Astrocyte (in vitro differentiated cells and primary cell): ENCODE data around the gene IGSF6. TPM values are rescaled to one million over a fixed set of nuclear protein-coding genes. Genes with fewer than 3 reads are reported as not detected.
A peak's percentile ranks its signal among the peaks of the same experiment; 100 is the strongest.
"Not testable (repeated sequence)": the region's sequence is repeated elsewhere in the genome, so short reads cannot be mapped to it uniquely, and the experiment has no call there.

ENCODE experiments used
- DNase-seq: peaks from one replicate; pipeline ENCODE4 v3.0.0-alpha.2; 2010; ENCODE audit warnings: low read depth
- FAIRE-seq: peaks from 2 replicates; lab custom pipeline; 2011; peaks lifted over from hg19 to GRCh38; lab: Jason Lieb, UNC
- H2AFZ ChIP-seq: 2 replicates; pipeline ENCODE4 v1.6.0; 2012; ENCODE audit warnings: low read depth, low read length, inconsistent platforms
- H3K27ac ChIP-seq: 2 replicates; pipeline ENCODE4 v1.5.1; 2011; ENCODE audit warnings: low read depth, low read length, inconsistent platforms
- H3K27me3 ChIP-seq: 2 replicates; pipeline ENCODE4 v1.6.0; 2011; ENCODE audit warnings: low read length, inconsistent platforms; ENCODE audit not compliant: insufficient read depth
- H3K36me3 ChIP-seq: 2 replicates; pipeline ENCODE4 v1.5.1; 2011; ENCODE audit warnings: low read length, inconsistent platforms; ENCODE audit not compliant: insufficient read depth
- H3K4me1 ChIP-seq: 2 replicates; pipeline ENCODE4 v1.5.1; 2011; ENCODE audit warnings: low read length, inconsistent platforms; ENCODE audit not compliant: insufficient read depth
- H3K4me2 ChIP-seq: 2 replicates; pipeline ENCODE4 v1.6.0; 2012; ENCODE audit warnings: low read length, inconsistent platforms
- H3K4me3 ChIP-seq: 2 replicates; pipeline ENCODE4 v1.5.1; 2011; ENCODE audit warnings: low read depth, mild to moderate bottlenecking, low read length, inconsistent platforms; ENCODE audit not compliant: insufficient read depth
- H3K79me2 ChIP-seq: 2 replicates; pipeline ENCODE4 v1.6.0; 2012; ENCODE audit warnings: mild to moderate bottlenecking, low read length, inconsistent platforms; ENCODE audit not compliant: insufficient read depth
- H3K9ac ChIP-seq: 2 replicates; pipeline ENCODE4 v1.6.0; 2012; ENCODE audit warnings: mild to moderate bottlenecking, low read length, inconsistent platforms
- H3K9me3 ChIP-seq: 2 replicates; pipeline ENCODE4 v1.5.1; 2012; ENCODE audit warnings: low read depth, mild to moderate bottlenecking, low read length, inconsistent platforms; ENCODE audit not compliant: insufficient read depth
- H4K20me1 ChIP-seq: 2 replicates; pipeline ENCODE4 v1.6.0; 2012; ENCODE audit warnings: low read length, inconsistent platforms; ENCODE audit not compliant: insufficient read depth
- H3K27ac Mint-ChIP-seq: one replicate; pipeline ENCODE4 v1.8.0; 2021; ENCODE audit warnings: mild to moderate bottlenecking, mixed read lengths; ENCODE audit not compliant: unreplicated experiment
- H3K27me3 Mint-ChIP-seq: one replicate; pipeline ENCODE4 v1.8.0; 2021; ENCODE audit warnings: low read depth, mixed read lengths; ENCODE audit not compliant: unreplicated experiment
- H3K36me3 Mint-ChIP-seq: one replicate; pipeline ENCODE4 v1.8.0; 2021; ENCODE audit warnings: low read depth, mixed read lengths; ENCODE audit not compliant: unreplicated experiment
- H3K4me1 Mint-ChIP-seq: one replicate; pipeline ENCODE4 v1.8.0; 2021; ENCODE audit warnings: low read depth, mixed read lengths; ENCODE audit not compliant: unreplicated experiment
- H3K4me3 Mint-ChIP-seq: one replicate; pipeline ENCODE4 v1.8.0; 2021; ENCODE audit warnings: mild to moderate bottlenecking, moderate library complexity, mixed read lengths; ENCODE audit not compliant: unreplicated experiment
- H3K9me3 Mint-ChIP-seq: one replicate; pipeline ENCODE4 v1.8.0; 2021; ENCODE audit warnings: mild to moderate bottlenecking, mixed read lengths; ENCODE audit not compliant: unreplicated experiment
- CTCF ChIP-seq: IDR thresholded peaks from 2 replicates; pipeline ENCODE4 v1.5.1; 2011; ENCODE audit warnings: low read depth, mild to moderate bottlenecking, inconsistent platforms, low read length, moderate library complexity; ENCODE audit not compliant: insufficient read depth
- EZH2 ChIP-seq: IDR thresholded peaks from 2 replicates; pipeline ENCODE4 v1.6.1; 2012; ENCODE audit warnings: mild to moderate bottlenecking, low read length, inconsistent platforms; ENCODE audit not compliant: insufficient read depth
- total RNA-seq: library from RNA; stranded (reverse); gene quantifications from 2 replicates; pipeline ENCODE4 v1.2.1, GENCODE V29; 2021

The IGSF6 gene
- total RNA-seq, 1 donor from 2014 or later: not detected

GRCh38 chr16:21639493-21639892, 12.9 kb downstream of the IGSF6 start:
- Mint-ChIP-seq H3K27me3 (no peaks in the 10 kb centered on the region), H3K9me3 (no peaks in the 10 kb centered on the region), H3K4me3 (no peak overlapping the region), H3K27ac (no peak overlapping the region), H3K36me3 (peaks cover 11% of the 10 kb centered on the region), H3K4me1 (peaks cover 6% of the 10 kb centered on the region)
- Histone ChIP-seq H3K27me3 (no peaks in the 10 kb centered on the region), H4K20me1 (peaks cover under 1% of the 10 kb centered on the region), H3K36me3 (no peaks in the 10 kb centered on the region), H3K4me2 (peak overlapping the region; percentile 43), H3K4me1 (peaks cover 5% of the 10 kb centered on the region), H3K27ac (peak overlapping the region; percentile 7), H2AFZ (no peak overlapping the region), H3K9ac (no peak overlapping the region), H3K4me3 (no peak overlapping the region), H3K79me2 (peaks cover 12% of the 10 kb centered on the region), H3K9me3 (no peaks in the 10 kb centered on the region)
- FAIRE-seq: no peak
- no peak for DNase-seq
- TF ChIP-seq CTCF (no peak), EZH2 (no peak)

GRCh38 chr16:21638573-21638975, 13.8 kb downstream of the IGSF6 start:
- H3K9ac ChIP-seq: no peak overlapping the region
- H3K9me3 ChIP-seq: no peaks in the 10 kb centered on the region
- H3K27ac ChIP-seq: no peak overlapping the region
- H3K4me1 ChIP-seq: peaks cover 5% of the 10 kb centered on the region
- Mint-ChIP-seq H3K4me3 (no peak overlapping the region), H3K9me3 (no peaks in the 10 kb centered on the region), H3K36me3 (peaks cover 11% of the 10 kb centered on the region), H3K27ac (no peak overlapping the region), H3K27me3 (no peaks in the 10 kb centered on the region), H3K4me1 (peaks cover 6% of the 10 kb centered on the region)
- H3K4me3 ChIP-seq: no peak overlapping the region
- peak overlapping the region; percentile 43 for H3K4me2 ChIP-seq
- H3K36me3 ChIP-seq: no peaks in the 10 kb centered on the region
- no peaks in the 10 kb centered on the region for H3K27me3 ChIP-seq
- FAIRE-seq: no peak
- H3K79me2 ChIP-seq: peaks cover 6% of the 10 kb centered on the region
- peak; percentile 58 for DNase-seq
- TF ChIP-seq EZH2 (no peak), CTCF (no peak)
- no peak overlapping the region for H2AFZ ChIP-seq
- H4K20me1 ChIP-seq: peaks cover 10% of the 10 kb centered on the region

- H3K4me2 ChIP-seq: no peak overlapping the region
- H3K4me3 ChIP-seq: no peak overlapping the region
- TF ChIP-seq CTCF: no peak
- TF ChIP-seq EZH2: no peak
- peaks cover 11% of the 10 kb centered on the region for H4K20me1 ChIP-seq
- DNase-seq: no peak
- H3K4me1 ChIP-seq: peaks cover 5% of the 10 kb centered on the region
- Mint-ChIP-seq H3K4me1 (peaks cover 6% of the 10 kb centered on the region), H3K27ac (no peak overlapping the region), H3K9me3 (no peaks in the 10 kb centered on the region), H3K36me3 (peaks cover 14% of the 10 kb centered on the region), H3K4me3 (no peak overlapping the region), H3K27me3 (no peaks in the 10 kb centered on the region)
- H3K27ac ChIP-seq: no peak overlapping the region
- H2AFZ ChIP-seq: no peak overlapping the region
- H3K27me3 ChIP-seq: no peaks in the 10 kb centered on the region
- no peak for FAIRE-seq
- no peaks in the 10 kb centered on the region for H3K9me3 ChIP-seq
- no peaks in the 10 kb centered on the region for H3K36me3 ChIP-seq
- H3K9ac ChIP-seq: no peak overlapping the region
- H3K79me2 ChIP-seq: peaks cover 4% of the 10 kb centered on the region
Measured at GRCh38 chr16:21637032-21637968, 15.1 kb downstream of the IGSF6 start.

GRCh38 chr16:21635694-21636093, 16.7 kb downstream of the IGSF6 start:
- not testable (repeated sequence) for H3K9ac ChIP-seq, H3K4me1 Mint-ChIP-seq

More at GRCh38 chr16:21635694-21636093, 16.7 kb downstream of the IGSF6 start:
- H4K20me1 ChIP-seq: peaks cover 11% of the 10 kb centered on the region
- not testable (repeated sequence) for H3K4me1 ChIP-seq, H3K9me3 Mint-ChIP-seq, H3K27me3 Mint-ChIP-seq, H3K27me3 ChIP-seq, H3K27ac Mint-ChIP-seq, H3K4me3 Mint-ChIP-seq, H2AFZ ChIP-seq, H3K4me2 ChIP-seq, H3K36me3 ChIP-seq, H3K4me3 ChIP-seq, H3K9me3 ChIP-seq, DNase-seq, H3K27ac ChIP-seq, FAIRE-seq, H3K79me2 ChIP-seq
- peaks cover 16% of the 10 kb centered on the region for H3K36me3 Mint-ChIP-seq
